Measurements from ENCODE around the gene RAD54L. TPM values are rescaled to one million over a fixed set of nuclear protein-coding genes. Genes with fewer than 3 reads are reported as not detected.

The RAD54L gene
- total RNA-seq, 1 donor from 2014 or later = 8.1 TPM

DNA sequence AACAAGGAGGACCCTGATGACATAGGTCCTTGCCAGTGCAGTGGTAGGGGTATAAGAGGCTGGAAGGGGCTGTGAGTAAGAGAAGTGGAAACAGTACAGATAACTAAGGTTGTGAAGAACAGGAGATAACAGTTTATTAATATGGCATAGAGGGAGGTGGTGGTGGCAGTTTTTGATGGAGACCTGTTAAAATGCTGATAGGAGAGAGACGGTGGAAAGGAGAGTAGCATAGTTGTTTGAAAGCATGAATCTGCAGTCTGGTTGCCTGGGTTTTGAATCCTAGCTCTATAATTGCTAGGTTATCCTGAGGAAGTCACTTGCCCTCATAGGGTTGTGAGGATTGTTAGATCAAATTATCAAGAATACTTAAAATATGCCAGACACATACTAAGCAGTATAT lies 36.5 kb downstream of the RAD54L start:
- no peak overlapping the region for H3K27ac ChIP-seq
- DNase-seq (ENCODE audit: extremely low spot score in 2 of 2) = no peak
- H3K36me3 ChIP-seq = peaks cover 2 to 52% of the 10 kb centered on the region in 2 donors
- H3K9me3 ChIP-seq = no peaks in the 10 kb centered on the region
- no peak overlapping the region for H3K4me3 ChIP-seq
- intact Hi-C loops (cut with DNase I) = no loop called here
- no peaks in the 10 kb centered on the region for H3K27me3 ChIP-seq
- H3K4me1 ChIP-seq = no peaks in the 10 kb centered on the region
- TF ChIP-seq, protein P1, sequence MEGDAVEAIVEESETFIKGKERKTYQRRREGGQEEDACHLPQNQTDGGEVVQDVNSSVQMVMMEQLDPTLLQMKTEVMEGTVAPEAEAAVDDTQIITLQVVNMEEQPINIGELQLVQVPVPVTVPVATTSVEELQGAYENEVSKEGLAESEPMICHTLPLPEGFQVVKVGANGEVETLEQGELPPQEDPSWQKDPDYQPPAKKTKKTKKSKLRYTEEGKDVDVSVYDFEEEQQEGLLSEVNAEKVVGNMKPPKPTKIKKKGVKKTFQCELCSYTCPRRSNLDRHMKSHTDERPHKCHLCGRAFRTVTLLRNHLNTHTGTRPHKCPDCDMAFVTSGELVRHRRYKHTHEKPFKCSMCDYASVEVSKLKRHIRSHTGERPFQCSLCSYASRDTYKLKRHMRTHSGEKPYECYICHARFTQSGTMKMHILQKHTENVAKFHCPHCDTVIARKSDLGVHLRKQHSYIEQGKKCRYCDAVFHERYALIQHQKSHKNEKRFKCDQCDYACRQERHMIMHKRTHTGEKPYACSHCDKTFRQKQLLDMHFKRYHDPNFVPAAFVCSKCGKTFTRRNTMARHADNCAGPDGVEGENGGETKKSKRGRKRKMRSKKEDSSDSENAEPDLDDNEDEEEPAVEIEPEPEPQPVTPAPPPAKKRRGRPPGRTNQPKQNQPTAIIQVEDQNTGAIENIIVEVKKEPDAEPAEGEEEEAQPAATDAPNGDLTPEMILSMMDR (IDR thresholded peaks at IDR 0.05) = no peak
- TF ChIP-seq POLR2AphosphoS5 (IDR thresholded peaks at IDR 0.05; ENCODE audit: insufficient read depth in 1 of 2, low read depth in 1 of 2) (no peak), POLR2A (IDR thresholded peaks at IDR 0.05) (no peak)

DNA sequence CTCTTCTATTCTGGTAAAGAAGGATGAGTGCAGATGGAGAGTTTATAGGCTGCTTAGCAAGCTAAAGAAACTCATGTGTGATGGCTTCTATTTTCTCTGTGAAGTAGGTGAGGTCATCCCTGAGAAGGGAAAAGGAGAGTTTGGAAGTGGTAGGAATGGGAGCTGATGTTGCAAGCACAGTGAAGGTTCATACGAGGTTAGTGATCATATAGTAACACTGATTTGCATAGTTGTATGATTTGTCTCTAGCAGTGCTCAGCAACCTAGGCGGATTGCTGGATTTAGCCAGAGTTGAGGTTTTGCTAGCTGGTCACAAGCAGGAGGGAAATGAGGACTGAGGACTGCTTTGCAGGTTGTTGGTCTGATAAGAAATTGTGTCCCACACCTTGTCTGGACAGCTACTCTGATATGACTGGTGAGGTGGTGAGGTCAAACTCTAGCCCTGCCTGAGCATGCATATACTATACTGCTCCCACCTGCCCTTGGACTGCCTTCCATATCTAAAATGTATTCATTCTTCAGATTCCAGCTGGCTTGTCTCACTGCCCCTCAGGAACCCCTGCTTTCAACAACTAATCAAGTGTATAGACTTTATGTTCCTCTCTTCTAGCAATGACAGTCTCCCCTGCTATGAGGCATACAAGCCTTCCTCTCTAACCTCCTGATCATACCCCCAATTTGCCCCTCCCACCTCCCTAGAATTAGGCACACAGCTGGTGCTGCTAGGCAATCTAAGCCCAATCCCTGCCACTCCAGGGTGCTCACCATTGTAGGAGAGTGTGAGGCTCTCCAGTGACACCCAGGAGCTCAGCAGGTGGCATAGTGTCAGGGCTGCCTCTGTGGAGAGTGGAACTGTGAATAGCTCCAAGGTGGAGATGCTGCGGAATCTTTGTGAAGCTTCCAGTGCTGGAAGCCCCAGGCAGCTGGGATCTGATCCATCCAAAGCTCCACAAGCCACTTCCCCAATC lies 37.3 kb downstream of the RAD54L start:
- DNase-seq (ENCODE audit: extremely low spot score in 2 of 2) = no peak
- no peak overlapping the region for H3K27ac ChIP-seq
- H3K27me3 ChIP-seq = no peaks in the 10 kb centered on the region
- TF ChIP-seq, protein P1 (IDR thresholded peaks at IDR 0.05) = no peak
- TF ChIP-seq POLR2AphosphoS5 (IDR thresholded peaks at IDR 0.05; ENCODE audit: insufficient read depth in 1 of 2, low read depth in 1 of 2) = no peak
- no peak for TF ChIP-seq POLR2A (IDR thresholded peaks at IDR 0.05)
- no peak overlapping the region for H3K4me3 ChIP-seq
- H3K36me3 ChIP-seq = peaks cover 2 to 46% of the 10 kb centered on the region in 2 donors
- intact Hi-C loops (cut with DNase I) = no loop called here
- no peaks in the 10 kb centered on the region for H3K4me1 ChIP-seq
- no peaks in the 10 kb centered on the region for H3K9me3 ChIP-seq

DNA sequence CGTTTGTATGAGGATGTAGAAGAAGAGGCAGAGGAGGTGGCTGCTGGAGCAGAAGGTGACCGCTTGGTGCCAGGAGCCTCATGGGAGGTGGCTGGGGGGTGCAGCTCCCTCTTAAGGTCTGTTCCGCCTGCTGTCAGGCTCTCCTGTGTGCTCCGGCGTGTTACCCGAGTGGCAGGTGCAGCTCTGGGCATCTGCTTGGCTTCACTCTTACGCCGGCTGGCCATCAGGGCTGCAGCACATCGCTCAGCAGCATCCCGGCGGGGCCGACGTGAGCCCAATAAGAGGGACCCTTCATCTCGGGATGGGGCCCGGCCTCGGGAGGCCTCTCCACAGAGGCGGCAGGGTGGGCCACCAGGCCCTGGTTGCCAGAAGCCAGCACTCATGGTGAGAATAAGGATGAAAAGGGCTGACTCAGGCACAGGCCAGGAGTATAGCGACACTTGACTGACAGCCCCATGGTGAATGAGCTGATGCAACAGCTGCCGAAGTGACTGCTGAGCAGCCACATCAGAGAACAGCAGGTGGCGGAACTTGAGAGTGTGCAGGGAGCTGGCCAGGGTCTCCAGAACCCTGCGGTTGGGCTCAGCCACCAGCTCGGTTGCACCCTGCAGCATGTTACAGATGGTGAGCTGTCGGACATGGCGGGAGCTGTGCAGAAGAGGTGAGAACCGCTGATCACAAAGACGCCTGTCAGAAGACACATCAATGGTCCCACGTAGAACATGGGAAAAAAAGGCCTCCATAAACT lies 38.3 kb downstream of the RAD54L start:
- DNase-seq (ENCODE audit: extremely low spot score in 2 of 2) = no peak
- Histone ChIP-seq H3K36me3 (peaks cover 2 to 41% of the 10 kb centered on the region in 2 donors), H3K9me3 (no peaks in the 10 kb centered on the region), H3K27me3 (no peaks in the 10 kb centered on the region), H3K4me3 (no peak overlapping the region), H3K4me1 (no peaks in the 10 kb centered on the region), H3K27ac (no peak overlapping the region)
- intact Hi-C loops (cut with DNase I) = no loop called here
- TF ChIP-seq POLR2AphosphoS5 (IDR thresholded peaks at IDR 0.05; ENCODE audit: insufficient read depth in 1 of 2, low read depth in 1 of 2) = no peak
- no peak for TF ChIP-seq POLR2A (IDR thresholded peaks at IDR 0.05)
- TF ChIP-seq, protein P1 (IDR thresholded peaks at IDR 0.05) = no peak

DNA sequence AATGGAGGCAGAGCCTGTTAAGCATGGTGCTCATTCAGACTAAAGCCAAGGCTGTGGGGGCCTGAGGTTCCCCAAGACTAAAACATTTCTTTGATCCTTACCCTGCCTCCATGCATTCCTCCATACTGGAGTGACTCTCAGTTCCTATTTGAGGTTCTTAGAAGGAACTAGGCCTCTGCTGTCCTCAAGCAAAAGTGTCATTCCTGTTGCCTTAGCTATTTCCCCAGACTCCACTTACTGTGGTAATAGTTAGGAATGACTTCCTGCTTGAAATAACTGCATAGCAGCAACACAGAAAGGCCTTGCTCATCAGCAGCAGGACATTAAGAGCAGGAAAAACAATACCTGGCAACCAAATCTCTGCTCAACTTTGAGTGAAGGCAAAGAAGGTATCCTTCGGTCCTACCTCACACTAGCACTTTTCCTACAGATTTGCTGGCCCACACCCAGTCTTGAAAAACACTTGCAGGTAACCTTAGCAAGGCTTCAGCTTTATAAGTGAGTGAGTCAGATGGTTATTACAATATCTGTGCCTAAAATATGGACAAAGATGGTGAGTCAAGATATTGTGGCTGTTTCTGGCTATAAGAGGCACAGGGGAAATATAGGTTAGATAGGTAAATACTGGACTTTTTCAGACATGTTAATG lies 41.0 kb downstream of the RAD54L start:
- TF ChIP-seq POLR2AphosphoS5 (IDR thresholded peaks at IDR 0.05; ENCODE audit: insufficient read depth in 1 of 2, low read depth in 1 of 2) (no peak), POLR2A (IDR thresholded peaks at IDR 0.05) (no peak)
- TF ChIP-seq, protein P1 (IDR thresholded peaks at IDR 0.05) = no peak
- no peaks in the 10 kb centered on the region for H3K4me1 ChIP-seq
- H3K9me3 ChIP-seq = no peaks in the 10 kb centered on the region
- no peaks in the 10 kb centered on the region for H3K27me3 ChIP-seq
- intact Hi-C loops (cut with DNase I) = no loop called here
- DNase-seq (ENCODE audit: extremely low spot score in 2 of 2) = no peak
- no peak overlapping the region for H3K27ac ChIP-seq
- H3K36me3 ChIP-seq = peaks cover 0 to 33% of the 10 kb centered on the region in 2 donors
- no peak overlapping the region for H3K4me3 ChIP-seq

All from vagina (tissue), 2 donors.